HG03439 (cell line): ENCODE data around the gene STAC2.
"Not testable (repeated sequence)": the region's sequence is repeated elsewhere in the genome, so short reads cannot be mapped to it uniquely, and the experiment has no call there.

Experiments used
- ATAC-seq: cut with Tn5 transposase; IDR thresholded peaks from one replicate; pipeline ENCODE4 v1.9.1; 2021; ENCODE audit warnings: mild to moderate bottlenecking, moderate library complexity; ENCODE audit not compliant: unreplicated experiment

The STAC2 gene

DNA sequence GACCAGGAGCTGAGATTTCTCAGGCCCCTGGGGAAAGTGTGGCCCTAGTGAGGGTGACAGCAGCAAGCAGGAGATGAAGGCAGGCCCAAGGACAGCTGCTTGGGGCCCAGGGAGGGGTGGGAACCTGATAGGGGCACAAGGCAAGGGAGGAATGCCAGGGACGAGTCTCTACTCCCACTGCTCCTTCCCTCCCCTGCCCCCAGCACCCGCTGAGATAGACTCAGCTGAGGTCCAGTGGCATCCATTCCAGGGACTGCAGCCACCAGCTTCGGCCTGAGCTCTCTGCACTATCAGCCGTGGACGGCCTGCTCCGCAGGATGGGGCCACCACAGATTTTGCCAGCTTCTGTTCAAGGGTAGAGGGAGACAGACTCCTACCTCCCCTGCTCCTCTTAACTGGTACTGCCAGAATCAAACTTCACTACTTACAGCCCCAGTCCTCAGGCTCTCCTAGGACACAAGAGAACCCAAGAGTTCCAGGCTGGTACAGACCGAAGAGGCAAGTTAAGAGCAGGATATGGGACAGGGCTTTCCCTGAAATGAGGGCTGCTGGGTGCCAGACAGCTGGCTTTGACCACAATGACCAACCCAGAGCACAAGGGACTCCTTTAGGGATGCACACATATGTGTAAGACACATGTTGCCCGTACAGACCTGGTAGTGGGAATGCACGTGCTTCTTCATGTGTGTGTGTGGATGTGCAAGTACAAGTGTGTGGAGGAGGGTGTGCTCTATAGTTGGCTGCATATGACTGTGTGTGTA lies 33.8 kb downstream of the STAC2 start:
- no peak for ATAC-seq

DNA sequence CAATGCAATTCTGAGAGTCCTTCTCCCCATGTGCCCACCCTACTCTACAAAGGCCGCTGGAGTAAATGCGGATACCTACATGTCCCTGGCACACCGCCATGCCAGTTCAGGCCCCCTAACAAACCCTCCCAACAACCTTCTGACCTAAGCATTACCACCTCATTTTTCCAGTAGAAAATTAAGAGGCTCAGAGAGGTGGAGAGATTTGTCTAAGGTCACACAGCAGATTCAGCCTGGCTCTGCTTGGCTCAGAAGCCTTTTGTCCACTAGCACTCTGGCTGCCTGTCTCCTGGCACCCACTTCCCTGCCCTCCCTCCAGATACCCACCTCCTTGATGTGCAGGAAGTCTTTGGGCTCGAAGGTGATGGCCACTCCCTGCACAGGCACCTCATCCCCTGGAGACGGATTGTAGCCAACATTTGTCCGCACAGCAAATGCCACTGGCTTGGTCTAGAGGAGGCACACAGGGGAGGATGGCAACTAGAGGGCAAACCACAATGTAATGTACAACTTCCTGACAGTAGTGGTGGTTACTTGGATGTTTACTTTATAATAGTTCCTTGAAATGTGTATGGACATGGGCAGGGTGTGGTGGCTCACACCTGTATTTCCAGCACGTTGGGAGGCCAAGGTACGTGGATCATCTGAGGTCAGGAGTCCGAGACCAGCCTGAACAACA lies 38.5 kb downstream of the STAC2 start:
- ATAC-seq: no peak

DNA sequence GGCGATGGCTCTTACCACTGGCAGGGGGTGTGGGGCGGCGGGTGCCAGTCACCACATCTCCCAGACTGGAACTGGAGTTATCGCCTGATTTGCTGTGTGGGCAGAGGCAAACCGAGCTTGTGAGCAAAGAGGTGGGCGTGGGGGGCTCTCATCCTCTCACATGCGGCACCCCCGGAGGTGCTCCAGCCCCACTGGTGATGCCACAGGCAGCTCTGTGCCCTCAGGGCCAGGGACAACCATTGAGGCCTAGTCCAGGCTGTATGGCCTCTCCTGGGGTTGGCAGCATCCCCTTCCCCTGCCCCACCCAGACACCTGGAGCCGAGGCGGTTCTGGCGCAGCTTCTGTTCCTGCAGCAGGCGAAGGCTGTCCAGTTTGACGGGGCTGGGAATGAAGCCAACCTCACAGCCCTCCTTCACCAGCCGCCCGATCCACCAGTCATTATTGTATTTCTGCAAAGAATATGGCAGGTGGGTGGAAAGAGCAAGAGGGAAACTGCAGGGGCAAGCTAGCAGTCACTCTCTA lies 39.2 kb downstream of the STAC2 start:
- no peak for ATAC-seq

DNA sequence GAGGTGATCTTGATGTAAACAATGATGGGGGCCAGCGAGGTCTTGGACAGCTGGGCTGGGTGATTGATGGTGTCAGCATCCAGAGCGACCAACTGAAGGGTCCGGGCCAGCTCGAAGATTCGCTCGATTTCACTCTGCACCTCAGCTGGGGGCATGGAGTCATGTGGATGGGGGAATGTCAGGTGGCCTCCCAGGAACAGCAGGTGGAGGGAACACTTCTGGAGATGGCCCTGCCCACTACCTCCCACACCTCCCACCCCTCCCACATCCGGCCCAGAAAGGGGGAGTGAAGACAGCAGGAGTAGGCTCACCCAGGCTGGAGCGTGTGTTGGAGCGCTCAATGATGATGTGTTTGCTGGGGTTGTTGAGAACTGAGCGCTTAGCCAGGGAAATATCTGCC lies 42.0 kb downstream of the STAC2 start:
- no peak for ATAC-seq

DNA sequence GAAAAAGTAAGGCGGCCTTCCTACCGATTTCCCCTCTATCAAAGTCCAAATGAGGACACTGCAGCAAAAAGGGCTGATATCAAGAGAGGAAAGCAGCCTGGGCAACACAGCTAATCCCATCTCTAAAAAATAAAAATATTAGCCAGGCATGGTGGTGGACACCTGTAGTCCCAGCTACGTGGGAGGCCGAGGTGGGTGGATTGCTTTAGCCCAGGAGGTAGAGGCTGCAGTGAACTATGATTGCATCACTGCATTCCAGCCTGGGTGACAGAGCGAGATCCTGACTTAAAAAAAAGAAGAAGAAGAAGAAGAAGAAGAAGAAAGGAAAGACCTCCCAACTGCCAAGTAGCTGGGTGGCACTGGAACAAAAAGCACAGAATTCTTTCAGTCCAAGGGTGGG lies 42.7 kb downstream of the STAC2 start:
- ATAC-seq: no peak

DNA sequence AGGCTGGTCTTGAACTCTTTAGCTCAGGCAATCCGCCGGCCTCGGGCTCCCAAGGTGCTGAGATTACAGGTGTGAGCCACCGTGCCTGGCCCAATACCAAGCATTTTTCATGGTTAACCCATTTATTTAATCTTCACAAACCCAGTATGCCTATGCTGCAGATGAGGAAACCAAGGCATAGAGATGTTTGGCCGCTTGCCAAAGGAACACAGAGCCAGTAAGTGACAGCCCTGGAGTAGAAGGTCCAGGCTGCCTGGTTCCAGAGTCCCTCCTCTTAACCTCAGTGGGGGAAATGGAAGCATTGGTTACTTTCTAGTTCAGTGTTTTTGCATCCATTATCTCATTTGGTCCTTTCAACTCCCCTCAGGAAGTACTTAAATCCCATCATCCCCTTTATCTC lies 44.4 kb downstream of the STAC2 start:
- no peak for ATAC-seq

DNA sequence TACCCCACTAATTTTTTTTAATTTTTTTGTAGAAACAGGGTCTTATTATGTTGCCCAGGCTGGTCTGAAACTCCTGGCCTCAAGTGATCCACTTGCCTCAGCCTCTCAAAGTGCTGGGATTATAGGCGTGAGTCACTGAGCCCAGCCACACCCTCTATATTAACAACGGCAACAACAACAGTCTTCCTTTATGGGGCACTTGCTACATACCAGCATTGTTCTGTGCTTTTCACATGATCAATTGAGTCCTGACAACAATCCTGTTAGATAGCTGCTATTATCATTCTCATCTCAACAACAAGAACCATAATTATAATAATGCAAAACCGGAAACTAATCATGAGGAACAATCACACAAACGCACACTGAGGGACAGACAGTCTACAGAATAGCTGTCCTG lies 47.2 kb downstream of the STAC2 start:
- ATAC-seq: no peak

DNA sequence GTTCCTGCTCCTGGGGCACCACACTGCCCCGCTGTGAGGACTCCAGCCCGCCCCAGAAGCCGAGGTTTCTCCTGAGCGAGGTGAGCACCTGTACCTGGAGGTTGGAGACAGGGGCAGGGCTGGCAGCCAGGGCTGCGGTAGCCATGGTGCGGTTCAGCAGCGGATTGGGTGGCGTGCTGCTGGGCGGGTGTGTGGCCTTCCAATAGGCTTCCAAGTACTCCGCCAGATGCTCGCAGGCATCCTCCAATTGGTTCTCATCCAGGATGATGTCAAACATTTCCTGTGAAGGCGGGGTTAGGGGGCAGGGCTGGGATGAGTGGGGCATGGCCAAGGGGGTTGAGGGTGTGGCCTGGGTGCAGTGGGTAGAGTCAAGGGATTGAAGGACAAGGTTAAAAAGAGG lies 48.5 kb downstream of the STAC2 start:
- ATAC-seq: no peak

DNA sequence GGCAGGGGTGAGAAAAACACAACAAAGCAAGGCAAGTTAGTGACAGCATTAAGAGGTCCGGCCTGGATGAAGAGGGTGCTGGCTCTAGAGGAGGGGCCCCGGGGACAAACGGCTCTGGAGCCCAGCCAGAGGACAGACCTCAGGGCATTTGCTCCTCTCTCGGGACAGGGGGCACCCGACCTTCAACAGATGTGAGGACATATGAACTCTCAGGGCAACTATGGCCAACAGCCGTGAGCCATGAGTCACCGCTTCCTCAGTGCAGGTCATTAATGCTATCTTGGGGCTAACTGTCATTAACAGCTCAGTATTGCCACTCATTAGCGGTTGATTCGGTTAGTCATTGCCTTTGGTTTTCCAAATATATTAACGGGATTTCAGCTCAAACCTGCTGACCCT lies 50.1 kb downstream of the STAC2 start:
- no peak for ATAC-seq

DNA sequence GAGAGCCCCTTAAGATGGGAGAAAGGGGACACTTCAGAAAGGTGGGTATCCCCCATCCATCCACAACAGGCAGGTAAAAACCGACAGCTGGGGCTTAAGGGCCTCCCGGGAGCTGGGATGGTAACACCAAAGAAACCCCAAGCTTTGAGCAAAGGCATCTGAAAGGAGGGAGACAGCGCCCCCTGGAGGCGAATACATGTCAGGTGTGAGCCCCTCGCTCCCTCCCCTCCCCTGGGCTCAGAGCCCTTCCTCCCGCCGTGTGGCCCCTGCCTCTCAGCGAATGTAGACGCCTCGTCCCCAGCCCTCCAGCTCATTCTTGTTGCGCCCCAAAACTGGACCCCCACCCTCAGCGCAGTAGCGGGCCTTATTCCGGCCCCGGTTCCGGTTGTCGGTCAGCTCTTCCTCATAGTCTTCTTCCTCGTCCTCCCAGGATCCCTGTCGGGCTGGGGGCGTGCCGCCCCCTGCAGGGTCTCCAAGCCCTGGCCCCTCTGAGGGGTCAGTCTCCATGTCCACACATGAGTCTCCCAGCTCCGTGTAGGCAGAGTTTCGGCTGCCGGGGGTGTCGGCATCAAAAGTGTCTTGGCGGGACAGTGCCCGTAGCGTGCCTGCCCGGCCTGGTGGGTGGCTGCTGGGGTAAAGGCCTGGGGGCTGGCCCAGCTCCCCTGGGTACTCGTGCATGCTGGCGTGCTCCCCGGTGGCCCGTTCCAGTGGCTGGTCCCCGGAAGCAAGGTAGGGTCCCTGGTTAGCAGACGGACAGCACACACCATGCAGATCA lies 50.6 kb downstream of the STAC2 start:
- ATAC-seq: no peak

DNA sequence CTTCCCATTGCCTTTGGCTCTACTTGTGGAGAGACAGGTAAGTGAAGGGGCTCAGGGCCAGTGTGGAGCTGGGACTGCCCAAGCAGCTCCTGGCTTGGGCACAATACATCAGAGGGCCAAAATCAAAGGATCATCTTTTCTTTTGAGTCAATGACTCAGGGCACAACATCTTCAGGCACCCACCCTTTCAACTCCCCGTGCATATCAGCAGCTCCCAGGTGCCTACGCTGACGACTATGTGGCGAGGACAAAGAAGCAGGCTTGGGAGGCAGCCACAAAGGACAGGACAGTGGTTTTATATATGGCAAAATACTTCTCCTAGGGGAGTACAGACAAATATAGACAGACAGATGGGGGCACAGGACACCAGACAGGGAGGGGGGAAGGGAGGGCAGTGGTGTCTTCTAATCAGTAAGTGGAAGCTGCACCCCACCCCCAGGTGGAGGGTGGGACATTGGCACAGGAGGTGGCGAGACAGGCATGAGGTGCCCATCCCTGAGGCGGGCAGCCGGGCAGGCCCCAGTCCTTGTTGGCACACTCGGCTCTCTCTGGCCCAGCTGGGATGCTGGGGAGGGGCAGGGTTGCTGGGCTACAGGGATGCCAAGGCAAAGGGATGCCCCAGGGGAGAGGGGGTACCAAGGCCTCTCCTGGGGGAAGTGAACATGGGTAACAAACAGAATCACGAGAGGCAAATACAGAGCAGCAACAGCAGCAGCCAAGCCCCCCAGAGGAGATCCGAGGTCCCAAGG lies 52.0 kb downstream of the STAC2 start:
- no peak for ATAC-seq

DNA sequence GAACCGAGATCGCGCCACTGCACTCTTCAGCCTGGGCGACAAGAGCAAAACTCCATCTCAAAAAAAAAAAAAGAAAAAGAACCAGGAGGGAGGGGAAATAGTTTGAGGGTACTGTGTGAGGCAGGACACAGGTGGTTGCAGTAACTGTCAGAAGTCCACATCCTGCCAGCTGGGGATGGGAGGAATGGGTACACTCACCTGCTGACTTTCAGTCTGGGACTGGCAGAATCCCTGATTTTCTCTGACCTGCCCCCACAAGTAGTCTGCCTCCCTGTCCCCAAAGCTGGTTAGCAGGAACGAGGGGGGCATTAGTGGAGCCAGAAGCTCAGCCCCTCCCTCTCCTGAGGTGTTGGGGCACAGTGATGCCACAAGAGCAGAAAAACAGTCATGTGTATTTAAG lies 52.7 kb downstream of the STAC2 start:
- ATAC-seq: no peak

DNA sequence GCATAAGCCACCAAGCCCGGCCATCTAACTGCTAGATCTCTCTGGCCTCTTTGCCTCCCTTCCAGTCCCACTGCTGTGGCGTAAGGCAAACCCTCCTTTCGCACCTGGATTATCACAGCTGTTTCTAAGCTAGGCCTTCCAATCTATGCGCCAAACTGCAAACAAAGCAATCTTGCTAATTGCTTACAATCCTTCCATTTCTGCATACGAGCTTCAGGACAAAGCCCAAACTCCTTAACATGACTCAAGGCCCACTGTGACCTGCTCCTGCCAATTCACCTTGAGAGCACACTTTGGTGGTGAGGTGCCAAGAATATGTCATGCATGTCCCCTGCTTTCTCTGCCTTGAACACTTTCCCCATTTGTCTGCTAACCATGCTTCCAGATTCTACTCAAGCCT lies 53.8 kb downstream of the STAC2 start:
- no peak for ATAC-seq

DNA sequence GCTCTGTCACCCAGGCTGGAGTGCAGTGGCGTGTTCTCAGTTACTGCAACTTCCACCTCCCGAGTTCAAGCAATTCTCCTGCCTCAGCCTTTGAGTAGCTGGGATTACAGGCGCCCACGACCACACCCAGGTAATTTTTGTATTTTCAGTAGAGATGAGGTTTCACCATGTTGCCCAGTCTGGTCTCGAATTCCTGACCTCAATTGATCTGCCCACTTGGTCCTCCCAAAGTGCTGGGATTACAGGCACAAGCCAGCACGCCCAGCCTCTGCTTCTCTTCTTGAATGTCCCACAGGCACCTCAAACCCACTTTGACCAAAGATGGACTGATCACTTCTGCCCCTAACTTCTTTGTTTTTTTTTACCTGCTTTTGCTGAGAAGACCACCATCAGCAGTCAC lies 55.2 kb downstream of the STAC2 start:
- ATAC-seq: no peak

DNA sequence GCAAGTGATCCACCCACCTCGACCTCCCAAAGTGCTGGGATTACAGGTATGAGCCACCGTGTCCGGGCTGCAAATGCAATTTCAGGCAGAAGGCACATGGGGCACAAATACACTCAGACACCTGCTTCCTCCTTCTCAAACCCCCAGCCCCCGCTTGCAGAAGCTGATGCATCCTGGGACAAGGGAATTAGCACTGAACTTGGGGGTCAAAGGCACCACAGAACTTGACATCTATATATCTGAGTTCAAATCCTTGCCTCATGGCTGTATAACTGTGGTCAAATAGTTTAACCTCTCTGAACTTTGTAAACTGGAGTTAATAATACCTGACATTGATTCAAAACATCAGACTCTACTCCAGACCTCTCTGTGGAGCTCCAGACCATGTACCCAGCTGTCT lies 55.6 kb downstream of the STAC2 start:
- no peak for ATAC-seq

DNA sequence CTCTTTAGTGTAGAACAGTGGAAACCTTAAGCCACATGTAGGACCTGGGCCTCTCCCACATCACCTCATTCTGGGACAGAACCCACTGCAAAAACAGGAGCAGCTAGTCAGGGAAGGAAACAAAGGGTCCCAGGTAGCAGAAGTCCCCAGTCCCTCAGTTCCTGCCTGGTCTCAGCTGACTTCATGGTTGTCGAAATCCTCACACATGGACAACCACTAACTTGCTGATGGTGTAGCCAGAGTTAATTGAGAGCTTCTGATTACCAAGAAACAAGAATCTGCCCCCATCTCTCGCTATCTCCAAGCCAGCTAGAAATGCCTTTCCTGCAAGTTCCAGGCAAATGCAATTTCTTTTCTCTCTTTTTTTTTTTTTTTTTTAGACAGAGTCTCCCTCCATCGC lies 56.2 kb downstream of the STAC2 start:
- ATAC-seq: no peak

DNA sequence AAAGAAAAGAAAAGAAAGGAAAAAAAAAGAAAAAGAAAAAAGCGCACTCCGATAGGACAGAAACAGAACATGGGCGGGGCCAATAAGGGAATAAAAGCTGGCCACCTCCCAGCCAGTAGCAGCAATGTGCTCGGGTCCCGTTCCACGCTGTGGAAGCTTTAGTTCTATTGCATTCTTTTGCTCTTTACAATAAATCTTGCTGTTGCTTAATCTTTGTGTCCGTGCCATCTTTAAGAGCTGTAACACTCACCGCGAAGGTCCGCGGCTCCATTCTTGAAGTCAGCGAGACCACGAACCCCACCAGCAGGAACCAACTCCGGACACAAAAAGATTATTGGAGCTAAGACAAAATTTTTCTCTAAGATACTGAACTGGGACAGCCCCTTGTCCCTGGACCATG lies 56.6 kb downstream of the STAC2 start:
- ATAC-seq: no peak

DNA sequence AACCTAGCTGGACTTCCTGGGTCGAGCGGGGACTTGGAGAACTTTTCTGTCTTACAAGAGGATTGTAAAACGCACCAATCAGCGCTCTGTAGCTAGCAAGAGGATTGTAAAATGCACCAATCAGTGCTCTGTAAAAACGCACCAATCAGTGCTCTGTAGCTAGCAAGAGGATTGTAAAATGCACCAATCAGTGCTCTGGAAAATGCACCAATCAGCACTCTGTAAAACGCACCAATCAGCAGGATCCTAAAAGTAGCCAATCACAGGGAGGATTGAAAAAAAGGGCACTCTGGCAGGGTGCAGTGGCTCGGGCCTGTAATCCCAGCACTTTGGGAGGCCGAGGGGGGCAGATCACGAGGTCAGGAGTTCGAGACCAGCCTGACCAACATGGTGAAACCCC lies 57.2 kb downstream of the STAC2 start:
- ATAC-seq: not testable (repeated sequence)

DNA sequence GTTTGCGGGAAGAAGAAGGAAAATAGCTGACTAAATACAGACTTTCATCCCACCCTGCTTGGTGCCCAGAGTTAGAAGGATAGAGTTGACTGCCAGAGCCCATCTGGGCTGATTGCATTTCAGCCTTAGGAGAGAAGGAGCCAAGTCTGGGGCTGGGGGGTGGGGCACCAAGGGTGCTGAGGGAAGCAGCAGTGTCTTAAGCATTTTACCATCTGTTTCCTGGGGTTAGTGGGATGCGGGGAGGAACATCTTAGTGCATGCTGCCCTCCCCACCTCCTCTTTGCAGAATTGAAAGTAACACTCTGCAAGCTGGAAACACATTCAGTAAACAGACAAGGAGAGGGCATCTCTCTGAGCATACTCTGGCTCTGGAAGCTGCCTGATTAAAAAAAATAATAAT lies 58.3 kb downstream of the STAC2 start:
- no peak for ATAC-seq

DNA sequence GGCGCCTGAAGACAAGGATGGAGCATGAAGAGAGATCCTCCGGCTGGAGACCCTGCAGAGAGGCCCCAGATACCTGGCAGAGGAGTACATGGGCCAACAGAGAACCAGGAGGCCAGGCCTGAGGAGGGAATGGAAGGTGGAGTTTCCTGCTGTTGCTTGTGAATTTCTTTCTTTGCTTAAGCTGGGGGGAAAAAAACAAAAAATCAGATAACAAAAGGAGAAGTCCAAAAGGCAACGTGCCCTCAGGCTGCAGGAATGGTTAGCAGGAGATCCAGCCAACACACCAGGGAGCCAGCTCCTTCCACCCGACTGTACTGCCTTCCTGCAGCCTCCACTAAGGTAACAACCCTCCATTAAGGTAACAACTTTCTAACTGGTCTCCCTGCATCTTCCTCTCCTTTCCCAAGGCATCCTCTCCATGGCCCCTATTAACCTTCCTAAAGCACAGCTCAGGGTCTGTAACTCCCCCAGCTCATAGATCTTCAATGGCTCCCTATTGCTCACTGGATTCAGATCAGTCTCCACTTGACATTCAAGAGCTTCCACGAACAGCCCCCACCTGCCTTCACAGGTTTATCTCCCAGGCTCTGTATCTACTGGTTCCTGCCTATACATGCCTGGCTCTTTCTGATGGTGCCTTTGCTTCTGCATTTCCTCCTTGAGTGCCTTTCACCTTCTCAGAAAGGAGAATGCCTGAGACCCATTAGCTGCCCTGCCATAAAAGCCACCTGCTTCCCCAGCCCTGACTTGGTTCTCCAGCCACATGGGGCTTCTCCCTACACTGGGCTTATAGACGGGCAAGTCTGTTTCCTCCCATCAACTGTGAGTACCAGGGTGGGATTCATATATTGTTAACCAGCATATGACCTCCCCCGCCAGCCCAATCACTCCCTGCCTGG lies 59.1 kb downstream of the STAC2 start:
- ATAC-seq: no peak
